Inflammatory macrophage (primary cell): ENCODE data around the gene MLNR.

ENCODE experiments used
- DNase-seq, 2 donors: peaks; one replicate each; pipeline ENCODE4 v3.0.0-alpha.2; 2020 to 2022
- total RNA-seq, 18 experiments: gene quantifications; one replicate each; lab custom pipeline; 2026; ENCODE audit warnings: mixed read lengths in 6 of 18, inconsistent platforms in 2 of 18; lab: John Stamatoyannopoulos, UW

Gene MLNR, protein sequence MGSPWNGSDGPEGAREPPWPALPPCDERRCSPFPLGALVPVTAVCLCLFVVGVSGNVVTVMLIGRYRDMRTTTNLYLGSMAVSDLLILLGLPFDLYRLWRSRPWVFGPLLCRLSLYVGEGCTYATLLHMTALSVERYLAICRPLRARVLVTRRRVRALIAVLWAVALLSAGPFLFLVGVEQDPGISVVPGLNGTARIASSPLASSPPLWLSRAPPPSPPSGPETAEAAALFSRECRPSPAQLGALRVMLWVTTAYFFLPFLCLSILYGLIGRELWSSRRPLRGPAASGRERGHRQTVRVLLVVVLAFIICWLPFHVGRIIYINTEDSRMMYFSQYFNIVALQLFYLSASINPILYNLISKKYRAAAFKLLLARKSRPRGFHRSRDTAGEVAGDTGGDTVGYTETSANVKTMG
- 0 to 0.16 (median 0) reads per million in 18 experiments for total RNA-seq

DNA sequence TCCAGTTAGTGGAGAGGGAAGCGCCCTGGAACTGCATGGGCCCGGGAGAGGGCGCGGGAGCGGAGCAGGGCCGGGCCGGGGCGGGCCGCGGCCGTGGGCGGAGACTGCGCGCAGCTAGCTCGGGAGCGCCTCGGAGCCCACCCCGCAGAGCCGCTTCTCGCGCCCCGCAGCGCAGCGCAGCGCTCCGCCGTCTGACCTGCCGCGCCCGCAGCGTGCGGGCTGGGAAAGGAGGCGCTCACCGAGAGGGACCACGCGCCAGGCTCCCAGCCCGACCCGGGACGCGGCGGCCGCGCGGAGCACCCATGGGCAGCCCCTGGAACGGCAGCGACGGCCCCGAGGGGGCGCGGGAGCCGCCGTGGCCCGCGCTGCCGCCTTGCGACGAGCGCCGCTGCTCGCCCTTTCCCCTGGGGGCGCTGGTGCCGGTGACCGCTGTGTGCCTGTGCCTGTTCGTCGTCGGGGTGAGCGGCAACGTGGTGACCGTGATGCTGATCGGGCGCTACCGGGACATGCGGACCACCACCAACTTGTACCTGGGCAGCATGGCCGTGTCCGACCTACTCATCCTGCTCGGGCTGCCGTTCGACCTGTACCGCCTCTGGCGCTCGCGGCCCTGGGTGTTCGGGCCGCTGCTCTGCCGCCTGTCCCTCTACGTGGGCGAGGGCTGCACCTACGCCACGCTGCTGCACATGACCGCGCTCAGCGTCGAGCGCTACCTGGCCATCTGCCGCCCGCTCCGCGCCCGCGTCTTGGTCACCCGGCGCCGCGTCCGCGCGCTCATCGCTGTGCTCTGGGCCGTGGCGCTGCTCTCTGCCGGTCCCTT, at the start of gene MLNR:
TSS of gene MLNR (plus strand) at position 303 of the 820 bp plus-strand sequence. CDS start at position 303, 0 bp downstream.
- DNase-seq = peak in 1 of 2 donors; percentile 25

DNA sequence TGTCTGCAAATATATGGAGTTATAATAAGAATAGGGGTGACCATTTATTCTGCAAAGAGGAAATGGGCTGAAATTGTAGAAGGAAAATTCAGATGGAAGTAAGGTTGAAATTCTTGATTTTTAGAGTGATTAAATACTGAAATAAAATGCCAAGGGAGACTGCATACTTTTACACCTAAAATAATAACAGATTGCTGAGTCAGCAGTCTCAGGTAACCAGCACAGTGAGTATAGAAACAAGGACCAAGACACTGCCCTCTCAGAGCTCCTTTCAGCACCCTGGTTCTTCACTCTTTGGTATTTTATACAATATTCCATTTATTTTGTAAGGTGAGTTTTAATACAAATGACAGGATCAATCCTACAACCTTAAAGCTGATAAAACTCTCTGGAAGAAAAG, 48.8 kb upstream of the MLNR start:
- DNase-seq = no peak

DNA sequence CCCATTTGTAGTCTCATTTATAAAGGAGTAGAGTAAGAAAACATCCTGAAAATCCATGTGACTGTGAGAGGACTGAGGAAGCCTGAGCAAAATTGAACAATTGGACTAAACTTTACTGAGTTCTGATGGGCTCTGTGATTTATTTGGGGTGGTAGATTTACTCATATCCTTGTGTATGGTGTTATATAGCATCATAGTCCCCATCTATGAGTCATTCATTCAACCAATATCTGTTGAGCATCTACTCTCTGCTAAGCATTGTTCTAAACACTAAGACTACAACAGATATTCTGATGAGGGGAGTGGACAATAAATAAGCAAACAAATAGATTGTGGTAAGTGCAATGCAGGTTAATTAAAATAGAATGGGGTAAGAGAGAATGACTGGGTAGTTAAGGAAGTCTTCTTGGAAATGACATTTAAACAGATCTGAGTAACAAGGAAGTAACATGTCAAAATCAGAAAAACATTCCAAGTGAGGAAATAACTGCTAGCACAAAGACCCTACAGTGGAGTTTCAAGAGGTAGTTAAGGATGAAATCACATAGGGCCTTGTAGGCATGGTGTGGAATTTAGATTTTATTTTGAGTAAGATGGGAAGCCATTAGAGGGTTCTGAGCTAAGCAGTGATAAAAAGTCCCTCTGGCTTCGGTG, 36.3 kb upstream of the MLNR start:
- peak; percentile 11 to 47 for DNase-seq

DNA sequence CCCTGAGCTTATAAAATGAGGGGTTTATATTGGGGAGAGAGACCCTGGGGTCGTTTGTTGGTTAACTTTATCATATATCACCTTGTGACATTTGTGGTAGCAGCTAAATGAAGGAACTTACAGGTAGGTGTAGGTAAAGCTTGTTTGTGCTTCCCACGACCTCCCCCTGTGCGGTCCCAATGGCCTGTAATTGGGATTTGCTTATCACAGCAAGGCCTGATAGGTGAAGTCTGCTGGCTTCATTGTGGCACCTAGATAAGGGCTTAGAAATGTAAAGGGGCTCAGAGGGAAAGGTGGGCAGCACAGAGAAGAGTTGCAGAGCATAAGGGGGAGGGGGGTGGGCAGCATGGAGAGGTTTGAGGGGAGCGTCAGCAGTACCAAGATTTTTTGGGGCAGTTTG, 35.5 kb upstream of the MLNR start:
- DNase-seq = no peak

DNA sequence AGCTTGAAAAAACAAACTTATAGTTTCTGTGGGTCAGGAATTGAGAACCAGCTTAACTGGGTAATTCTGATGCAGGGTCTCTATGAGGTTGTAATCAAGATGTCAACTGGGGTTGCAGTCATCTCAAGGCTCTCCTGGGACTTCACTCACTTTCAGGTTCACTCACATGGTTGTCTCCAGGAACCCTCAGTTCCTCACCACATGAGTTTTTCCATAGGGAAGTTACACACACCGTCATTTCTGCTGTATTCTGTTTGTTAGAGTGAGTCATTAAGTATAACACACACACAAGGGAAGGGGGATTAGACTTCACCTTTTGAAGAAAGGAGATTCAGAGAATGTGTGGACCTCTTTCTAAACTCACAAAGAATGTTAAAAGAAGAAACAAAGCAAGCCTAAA, 34.9 kb upstream of the MLNR start:
- DNase-seq = peak; percentile 22 to 43

DNA sequence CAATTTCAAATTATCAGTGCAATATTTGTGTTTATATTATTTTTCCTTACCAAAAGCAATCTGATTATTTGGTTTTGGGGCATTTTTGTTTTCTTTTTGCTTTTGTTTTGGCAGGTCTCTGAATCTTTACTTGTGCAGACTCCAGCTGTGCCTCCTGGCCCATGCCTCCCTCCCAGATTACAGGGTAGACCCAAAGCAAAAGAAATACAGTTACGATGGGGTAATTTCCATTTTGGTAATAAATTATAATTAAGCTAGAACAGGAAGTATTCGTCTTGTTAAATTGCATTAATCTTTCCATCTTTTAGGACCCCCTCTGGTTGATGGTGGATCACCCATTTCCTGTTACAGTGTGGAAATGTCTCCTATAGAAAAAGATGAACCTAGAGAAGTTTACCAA, 29.2 kb upstream of the MLNR start:
- DNase-seq = no peak

DNA sequence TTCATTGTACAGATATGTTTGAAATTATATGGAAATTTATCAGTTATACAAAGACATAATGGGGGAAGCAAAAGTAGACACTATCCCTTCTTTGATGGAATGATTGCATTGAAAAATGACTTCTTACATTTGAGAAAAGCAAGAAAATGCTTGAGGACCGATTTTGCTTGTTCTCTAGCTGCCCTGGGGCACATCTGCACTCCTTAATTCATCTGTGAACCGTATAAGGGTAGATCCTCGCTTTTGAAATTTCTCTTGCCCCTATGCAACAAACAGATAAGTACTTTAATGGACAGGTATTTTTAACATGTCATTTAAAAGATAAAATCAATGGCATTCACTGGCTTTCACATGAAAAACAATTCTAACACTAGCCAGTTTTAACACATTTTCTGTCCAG, 13.5 kb upstream of the MLNR start:
- DNase-seq = no peak

DNA sequence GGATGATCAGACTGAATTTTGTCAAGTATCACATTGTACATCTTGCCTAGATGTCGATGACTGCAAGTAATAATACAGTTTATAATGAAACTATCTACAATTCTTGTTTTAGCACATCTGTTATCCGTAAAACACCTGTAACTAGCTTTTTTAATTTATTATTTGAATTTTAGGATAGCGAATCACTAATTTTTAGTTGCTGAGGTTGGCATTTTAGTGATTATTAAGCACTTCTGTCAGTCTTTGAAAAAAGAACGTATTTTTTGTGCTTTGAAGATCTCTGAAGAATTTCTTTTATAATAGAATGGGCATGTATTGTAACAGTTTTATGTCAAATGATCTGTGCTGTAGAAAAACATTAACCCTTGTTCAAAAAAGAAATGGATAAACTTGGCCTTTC, 11.5 kb upstream of the MLNR start:
- DNase-seq = no peak

DNA sequence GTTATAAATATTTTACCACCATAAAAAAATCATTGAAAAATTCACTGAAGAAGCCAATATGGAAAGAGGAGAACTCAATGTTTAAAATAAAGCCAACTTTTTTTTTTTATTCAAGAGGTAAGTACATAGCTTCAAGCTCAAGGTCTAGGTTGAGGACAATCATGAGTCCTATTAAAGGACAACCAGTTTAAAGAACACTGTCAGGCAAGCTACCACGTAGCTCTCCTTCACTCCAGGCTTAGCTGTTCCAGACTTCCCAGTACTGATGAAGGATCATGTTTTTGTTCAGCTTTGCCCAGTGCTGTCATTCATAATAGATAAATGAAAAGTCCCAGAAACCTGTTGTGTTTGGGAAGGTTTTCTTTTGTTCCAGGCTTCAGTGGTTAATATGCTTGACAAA, 10.0 kb upstream of the MLNR start:
- no peak for DNase-seq

DNA sequence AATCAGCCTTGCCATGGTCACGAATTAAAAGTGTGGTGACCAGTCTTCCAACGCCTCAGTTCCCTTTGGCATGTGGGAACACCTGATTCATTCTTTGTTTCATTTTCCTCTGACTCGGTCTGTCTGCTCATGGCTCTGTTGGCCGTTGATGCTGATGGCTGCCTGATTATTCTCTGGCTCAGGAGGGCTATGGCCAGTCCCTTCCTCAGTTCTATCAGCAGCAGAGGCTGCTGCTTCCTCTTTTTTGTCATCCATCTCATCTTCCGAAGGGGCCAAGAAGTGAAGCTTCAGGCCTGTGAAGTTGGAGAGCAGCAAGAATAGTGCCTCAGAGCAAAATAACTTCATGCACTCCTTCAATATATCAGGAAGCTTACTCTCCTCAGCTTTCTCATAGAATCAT, 9.5 kb upstream of the MLNR start:
- no peak for DNase-seq

DNA sequence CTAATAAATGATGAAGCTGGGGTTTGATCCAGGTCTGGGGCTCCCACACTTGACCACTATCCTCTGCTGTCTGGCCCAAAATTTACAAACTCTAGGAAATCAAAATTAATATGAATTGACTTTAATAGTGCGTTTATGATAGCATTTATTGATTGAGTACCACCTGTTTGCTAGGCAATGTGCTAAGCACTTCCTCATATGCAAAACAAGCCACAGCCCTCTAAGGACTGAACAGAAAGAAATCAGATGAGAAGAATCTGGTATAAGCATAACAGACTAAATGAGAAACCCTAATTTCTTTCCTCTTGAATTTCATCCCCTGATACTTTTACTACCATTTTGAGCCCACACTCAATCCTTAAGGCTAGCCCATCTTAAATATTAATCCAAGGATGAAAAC, 6.6 kb upstream of the MLNR start:
- no peak for DNase-seq

DNA sequence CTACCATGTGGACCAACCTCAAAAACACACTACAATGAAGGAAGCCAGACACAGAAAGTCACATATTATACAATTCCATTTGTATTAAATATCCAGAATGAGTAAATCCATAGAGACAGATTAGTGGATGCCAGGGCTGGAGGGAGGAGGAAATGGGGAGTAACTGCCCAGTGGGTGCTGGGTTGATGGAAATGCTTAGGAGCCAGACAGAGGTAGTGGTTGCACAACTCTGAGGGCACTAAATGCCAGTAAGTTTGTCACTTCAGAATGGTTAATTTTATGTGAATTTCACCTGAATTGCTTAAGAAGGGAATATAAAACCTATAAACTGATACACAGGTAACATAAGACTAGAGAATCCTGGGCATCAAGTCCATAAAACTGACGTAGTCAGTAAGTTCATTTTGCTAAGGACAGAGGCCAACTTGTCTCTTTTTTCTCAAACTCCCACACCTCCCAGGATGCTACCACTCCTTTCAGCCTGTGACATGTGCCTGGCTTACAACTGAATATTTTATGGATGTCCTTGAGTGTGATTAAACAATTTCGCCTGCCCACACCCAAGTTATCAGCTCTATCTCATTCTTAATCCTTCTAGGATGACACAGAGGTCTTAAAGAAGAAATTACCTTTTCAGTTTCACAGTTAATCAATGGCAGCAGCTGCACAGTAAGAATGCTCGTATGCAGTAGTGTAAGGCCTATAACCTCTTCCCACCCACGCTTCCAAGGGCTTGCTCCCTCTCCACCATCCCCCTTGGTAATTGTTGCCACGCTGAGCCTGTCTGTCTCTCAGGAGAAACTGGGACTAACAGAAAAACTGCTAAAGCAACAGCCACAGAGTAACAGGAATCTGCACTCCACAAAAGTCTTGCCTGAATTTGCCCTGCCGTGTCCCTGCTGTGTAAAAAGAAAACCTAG, 5.9 kb upstream of the MLNR start:
- DNase-seq = no peak

DNA sequence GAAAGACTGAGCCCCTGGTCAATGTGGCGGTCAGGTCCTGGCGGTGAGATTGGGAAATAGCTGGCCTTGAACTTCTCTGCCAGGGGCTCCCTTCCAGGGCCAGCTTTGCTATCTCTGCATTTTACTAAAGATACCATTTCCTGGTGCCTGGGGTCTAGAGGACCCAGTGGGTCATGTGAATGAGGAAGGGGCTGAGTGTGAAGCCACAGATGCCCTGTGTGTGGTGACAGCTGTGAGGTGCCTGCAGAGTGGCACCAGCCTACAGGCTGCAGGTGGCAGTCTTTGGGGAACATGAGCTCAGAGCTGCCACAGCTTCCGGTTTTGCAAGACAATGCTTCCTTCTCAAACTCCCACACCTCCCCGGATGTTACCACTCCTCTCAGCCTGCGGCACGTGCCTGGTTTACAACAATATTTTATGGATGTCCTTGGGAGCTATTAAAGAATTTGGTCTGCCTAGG, 5.2 kb upstream of the MLNR start:
- DNase-seq = peak; percentile 84 to 89

DNA sequence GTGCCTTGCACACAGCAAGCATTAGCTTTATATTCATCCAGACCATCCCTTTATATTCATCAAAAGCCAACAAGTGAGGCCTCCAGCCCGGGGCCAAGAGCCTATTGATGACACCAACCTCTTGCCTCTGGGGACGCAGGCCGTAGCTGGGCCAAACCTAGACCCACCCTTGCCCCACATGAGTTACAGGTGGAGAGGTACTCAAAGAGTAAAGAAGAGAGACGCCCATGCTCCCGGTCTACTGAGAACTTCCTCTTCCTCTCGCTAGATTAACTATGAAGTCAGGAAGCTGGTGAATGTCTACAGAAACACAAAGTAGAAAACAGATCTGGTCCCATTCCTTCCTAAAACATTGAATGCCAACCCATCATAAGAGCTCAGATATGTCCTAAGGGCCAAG, 3.8 kb upstream of the MLNR start:
- peak; percentile 13 to 37 for DNase-seq

DNA sequence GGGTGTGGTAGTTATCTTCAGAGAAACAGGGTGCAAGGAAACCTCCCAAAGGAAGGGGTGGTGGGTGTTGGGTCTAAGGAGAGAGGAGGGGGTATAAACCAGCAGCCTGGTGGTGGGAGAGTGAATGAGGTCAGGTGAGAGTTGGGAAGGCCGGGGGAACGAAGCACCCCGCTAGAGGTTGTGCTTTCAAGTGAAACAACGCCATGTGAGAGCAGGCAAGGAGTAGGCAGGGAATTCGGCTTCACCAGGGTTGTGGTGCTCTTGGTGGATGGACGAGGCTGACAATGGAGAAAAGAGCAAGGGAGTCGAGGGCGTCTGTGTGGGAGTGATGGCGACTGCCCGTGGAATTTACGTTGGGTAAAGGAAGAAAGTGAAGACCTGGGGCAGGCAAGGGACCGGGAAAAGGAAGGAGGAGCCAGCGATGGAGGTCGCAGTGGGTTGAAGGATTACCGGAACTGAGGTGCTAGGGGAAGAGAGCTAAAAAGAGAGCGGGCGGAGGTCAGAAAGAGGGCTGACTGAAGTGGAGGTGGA, 2.1 kb upstream of the MLNR start:
- DNase-seq = no peak

DNA sequence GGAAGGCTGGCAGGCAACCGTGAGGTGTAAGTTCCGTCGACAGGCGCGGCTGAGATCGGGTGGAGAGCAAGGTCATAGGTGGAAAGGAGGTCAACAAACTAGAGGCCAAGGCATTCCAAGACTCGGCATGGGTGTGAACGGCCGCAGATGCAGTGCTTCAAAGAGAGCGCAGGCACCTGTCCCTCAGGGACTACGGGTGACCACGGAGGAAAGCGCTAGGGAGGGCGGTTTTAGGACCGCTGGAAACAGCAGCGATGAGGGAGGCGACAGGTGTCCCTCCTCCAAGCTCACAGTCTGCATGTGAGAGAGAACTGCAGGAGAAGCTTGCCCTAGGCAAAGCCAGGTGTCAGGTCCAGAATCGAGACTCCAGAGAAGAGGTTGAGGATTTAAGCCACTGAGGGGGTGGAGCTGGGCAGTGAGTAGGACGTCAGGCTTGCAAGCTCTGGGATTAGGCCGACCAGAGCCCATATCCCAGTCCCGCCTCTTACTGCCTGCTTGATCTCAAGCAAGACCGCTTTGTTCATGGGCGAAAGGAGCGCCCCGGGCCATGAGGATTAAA, 1.6 kb upstream of the MLNR start:
- no peak for DNase-seq

DNA sequence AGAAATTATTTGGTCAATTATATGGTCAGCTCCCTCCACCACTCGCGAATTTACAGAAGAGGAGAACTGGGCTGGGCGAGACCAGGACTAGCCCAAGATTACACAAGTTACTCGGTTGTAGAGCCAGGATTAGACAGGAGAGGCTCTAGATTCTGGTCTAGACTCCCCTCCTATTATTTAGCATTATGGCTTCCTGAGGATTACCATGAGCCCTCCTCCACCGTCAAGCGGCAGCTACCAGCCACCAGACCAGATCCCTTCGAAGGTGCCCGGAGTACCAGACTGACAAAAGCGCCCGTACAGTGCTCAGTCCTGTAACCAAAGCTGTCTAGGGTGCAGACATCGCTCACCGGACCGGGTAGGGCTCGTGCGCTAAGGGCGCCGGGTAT, 497 bp upstream of the MLNR start:
- DNase-seq = no peak

DNA sequence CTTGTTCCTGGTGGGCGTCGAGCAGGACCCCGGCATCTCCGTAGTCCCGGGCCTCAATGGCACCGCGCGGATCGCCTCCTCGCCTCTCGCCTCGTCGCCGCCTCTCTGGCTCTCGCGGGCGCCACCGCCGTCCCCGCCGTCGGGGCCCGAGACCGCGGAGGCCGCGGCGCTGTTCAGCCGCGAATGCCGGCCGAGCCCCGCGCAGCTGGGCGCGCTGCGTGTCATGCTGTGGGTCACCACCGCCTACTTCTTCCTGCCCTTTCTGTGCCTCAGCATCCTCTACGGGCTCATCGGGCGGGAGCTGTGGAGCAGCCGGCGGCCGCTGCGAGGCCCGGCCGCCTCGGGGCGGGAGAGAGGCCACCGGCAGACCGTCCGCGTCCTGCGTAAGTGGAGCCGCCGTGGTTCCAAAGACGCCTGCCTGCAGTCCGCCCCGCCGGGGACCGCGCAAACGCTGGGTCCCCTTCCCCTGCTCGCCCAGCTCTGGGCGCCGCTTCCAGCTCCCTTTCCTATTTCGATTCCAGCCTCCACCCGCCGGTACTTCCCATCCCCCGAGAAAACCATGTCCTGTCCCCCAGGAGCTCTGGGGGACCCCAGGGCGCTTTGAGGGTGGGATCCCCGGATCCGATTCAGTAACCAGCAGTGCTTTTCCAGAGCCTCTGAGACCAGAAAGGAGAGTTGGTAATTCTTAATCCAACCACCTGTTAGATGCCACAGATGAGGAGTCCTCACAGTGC, 885 bp downstream of the MLNR start:
- peak; percentile 35 to 60 for DNase-seq

DNA sequence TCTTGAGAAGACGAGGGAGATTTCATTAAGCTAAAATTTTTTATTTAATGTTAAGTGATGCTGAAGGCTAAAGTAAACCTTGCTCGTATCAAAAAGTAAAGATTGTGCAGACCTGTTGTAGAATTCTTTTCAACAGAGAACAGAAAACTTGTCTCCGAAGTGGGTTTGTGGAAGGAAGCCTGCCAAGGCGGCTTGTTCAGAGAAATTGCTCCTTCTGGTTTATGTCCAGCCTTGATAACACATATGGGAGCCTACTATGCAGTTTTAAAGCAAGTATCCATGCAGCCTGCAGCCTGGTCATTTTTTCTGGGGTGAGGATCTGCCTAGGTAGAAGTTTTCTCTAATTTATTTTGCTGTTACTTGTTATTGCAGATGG, 1.4 kb downstream of the MLNR start:
- DNase-seq = no peak

DNA sequence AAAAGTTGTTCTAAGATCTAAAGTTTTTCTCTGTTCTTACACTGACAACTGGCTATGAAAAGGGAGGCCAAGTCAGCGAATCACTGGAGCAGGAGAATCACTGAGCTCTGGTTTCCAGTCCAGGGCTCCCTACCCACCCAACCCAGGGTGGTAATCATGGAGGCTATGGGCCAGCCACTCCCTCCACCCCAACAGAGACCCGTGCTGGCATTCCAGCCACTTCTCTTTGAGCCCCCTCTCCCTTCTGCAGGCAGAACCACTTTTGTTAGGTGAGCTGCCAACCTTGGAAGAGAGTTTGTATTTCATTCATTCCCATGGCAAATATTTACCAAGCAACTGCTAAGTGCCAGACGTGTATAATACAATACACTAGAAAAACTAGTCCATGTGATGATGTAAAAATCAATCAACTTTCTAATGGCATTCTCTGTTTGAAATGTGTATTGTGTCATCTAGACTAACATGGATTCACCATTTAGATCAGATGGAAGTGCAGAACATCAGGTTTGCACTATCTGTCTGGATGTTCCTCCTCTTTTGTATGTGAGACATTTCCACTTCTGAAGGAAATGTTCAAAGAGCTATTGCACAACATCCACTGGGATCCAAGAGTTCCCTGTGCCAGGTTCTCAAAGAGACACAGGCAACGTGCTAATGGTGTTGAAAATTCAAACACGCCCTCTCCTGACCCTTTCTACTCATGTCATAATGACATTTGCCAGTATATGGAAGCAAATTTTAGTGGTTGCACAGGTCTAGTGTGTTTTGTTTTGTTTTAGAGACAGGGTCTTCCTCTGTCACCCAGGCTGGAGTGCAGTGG, 5.3 kb downstream of the MLNR start:
- peak in 1 of 2 donors; percentile 61 for DNase-seq
